Measurements from ENCODE around the gene DUSP18.
"Not testable (repeated sequence)": the region's sequence is repeated elsewhere in the genome, so short reads cannot be mapped to it uniquely, and the experiment has no call there.

The DUSP18 gene

GRCh38 chr22:30640361-30640760 is 27.3 kb downstream of the DUSP18 start:
- no peak for DNase-seq (ENCODE audit: low spot score)

- no peak for DNase-seq (ENCODE audit: low spot score)
Measured at GRCh38 chr22:30637701-30638114, 30.0 kb downstream of the DUSP18 start.

- no peak for DNase-seq (ENCODE audit: low spot score)
Measured at GRCh38 chr22:30636226-30637077, 31.2 kb downstream of the DUSP18 start.

DNA sequence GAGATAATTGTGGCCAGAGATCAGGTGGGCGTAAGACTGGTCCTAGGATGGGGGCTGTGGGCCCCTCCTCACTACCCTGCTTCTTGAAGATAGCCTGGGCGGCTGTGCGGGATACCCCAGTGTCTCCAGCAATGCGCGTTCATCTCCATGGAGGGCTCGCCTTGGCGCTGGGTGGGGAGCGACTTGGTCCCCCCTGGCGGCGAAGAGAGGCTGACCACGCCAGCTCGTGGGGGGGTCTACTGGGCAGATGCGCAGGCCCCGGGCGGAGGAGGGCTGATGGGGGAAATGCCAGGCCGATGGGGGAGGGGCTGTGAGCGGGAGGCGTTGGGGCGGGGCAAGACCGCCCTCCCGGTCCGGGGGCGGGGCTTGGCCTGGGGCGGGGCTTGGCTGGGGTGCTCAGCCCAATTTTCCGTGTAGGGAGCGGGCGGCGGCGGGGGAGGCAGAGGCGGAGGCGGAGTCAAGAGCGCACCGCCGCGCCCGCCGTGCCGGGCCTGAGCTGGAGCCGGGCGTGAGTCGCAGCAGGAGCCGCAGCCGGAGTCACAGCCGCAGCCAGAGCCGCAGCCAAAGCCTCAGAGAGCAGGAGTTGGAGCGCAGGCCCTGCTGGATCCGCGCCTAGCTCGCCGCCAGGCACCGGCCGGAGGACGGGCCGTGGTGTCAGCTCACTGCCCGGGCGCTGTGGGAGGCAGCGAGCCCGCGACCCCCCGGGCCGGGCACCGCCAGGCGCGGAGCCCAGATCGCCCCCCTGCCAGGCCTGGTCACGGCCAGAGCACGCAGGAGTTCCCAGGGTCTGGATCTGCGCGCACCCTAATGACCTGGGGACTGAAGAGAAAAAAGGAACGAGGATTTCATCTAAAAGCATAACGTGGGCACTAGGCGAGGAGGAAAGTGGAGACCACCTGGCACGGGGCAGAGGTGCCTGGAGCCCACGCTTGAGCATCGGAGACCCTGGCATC is 32.1 kb downstream of the DUSP18 start, which contains the start of gene SLC35E4:
TSS of gene SLC35E4 (plus strand) at position 509 of the 953 bp plus-strand sequence. CDS start 670 bp downstream, outside the sequence.
- DNase-seq (ENCODE audit: low spot score): peak; percentile 98

DNA sequence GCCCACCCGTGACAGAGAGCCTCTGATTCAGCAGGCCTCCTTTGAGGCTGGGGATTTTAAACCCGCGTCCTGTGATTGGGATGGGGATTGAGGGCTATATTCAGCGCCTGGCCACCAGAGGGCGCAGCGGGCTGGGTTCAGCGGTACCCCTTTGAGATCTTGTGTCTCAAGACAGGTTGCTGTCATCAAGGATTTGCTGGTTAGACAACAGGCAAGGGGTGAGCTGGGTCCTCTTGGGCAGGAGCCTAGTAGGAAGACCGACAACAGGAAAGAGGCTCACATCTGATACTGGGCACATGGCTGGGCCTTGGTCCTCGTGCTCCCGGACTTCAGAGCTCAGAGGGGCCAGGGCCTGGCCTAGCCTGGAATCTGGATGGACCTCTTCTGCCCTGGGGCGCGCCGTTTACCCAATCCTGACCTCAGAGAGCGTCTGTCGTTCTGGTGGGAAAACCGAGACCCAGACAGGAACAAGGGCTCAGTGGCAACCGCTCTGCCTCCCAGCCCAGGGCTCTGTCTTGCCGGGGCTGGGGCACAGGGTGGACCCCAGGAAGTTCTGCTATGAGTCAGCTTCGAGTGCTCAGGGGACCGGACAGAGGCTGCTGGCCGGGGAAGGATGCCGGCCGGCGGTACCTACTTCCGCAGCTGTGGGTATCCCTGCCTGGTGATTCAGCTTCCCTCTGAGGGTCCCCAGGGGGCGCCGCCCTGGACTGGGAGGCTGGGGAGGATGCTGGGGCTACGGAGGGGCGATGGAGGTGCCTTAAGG is 33.0 kb downstream of the DUSP18 start:
- DNase-seq (ENCODE audit: low spot score): peak; percentile 92

GRCh38 chr22:30631469-30631868 is 36.2 kb downstream of the DUSP18 start:
- not testable (repeated sequence) for DNase-seq (ENCODE audit: low spot score)

DNA sequence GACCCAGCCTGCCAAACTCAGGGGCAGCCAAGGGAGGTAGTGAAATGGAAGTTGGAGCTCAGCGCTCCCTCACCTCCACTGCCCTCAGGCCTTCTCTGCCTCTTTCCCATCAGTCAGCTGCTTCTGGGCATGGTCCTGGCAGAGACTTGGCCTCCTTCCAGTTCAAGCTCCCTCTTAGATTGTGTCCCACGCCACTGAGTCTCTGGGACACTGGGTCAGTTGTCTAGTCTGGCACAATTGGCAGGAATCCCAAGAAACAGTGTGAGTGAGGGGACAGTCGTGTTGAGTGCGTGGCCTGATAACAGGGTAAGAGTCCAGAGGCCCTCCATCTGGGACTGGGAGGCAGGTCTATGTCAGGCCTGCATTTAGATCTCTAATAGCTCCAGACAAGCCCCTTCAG is 39.2 kb downstream of the DUSP18 start:
- no peak for DNase-seq (ENCODE audit: low spot score)

DNA sequence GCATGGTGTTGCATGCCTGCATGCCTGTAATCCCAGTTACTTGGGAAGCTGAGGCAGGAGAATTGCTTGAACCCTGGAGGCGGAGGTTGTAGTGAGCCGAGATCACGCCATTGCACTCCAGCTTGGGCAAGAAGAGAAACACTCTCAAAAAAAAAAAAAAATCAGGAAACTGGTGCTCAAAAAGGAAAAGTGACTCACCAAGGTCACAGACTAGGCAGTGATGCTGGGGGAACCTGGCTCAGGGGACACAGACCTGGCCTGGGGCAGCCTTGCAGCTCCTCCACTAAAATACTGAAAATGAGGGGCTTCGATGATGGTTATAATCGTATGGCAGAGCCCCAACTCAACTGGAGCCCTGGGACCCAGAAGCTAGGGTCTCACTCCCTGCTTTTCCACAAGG is 40.2 kb downstream of the DUSP18 start:
- no peak for DNase-seq (ENCODE audit: low spot score)

DNA sequence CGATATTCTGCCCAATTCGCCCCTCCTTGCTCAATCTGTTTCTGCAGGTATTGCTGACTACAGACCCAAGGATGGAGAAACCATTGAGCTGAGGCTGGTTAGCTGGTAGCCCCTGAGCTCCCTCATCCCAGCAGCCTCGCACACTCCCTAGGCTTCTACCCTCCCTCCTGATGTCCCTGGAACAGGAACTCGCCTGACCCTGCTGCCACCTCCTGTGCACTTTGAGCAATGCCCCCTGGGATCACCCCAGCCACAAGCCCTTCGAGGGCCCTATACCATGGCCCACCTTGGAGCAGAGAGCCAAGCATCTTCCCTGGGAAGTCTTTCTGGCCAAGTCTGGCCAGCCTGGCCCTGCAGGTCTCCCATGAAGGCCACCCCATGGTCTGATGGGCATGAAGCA is 41.3 kb downstream of the DUSP18 start:
- no peak for DNase-seq (ENCODE audit: low spot score)

- DNase-seq (ENCODE audit: low spot score): not testable (repeated sequence)
Measured at GRCh38 chr22:30619909-30620308, 47.8 kb downstream of the DUSP18 start.

GRCh38 chr22:30617819-30618218 is 49.9 kb downstream of the DUSP18 start:
- no peak for DNase-seq (ENCODE audit: low spot score)

- DNase-seq (ENCODE audit: low spot score): no peak
Measured at GRCh38 chr22:30615543-30615954, 52.1 kb downstream of the DUSP18 start.

DNA sequence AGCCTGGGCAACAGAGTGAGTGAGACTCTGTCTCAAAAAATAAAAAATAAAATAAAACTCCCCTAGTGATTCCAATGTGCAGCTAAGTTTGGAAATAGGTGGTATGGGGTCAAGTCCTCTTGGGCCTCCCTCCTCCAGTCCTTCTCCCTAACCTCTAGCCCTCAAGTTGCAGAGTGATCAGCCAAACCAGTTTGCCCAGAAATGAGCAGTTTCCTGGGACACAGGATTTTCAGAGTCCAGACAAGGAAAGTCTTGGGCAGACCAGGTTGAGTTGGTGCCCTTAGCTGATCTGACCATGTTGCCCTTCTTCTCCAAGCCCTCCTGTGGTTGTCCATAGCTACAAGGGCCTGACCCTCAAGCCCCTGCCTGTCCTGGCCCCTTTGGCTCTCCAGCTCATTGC is 52.8 kb downstream of the DUSP18 start:
- no peak for DNase-seq (ENCODE audit: low spot score)

DNA sequence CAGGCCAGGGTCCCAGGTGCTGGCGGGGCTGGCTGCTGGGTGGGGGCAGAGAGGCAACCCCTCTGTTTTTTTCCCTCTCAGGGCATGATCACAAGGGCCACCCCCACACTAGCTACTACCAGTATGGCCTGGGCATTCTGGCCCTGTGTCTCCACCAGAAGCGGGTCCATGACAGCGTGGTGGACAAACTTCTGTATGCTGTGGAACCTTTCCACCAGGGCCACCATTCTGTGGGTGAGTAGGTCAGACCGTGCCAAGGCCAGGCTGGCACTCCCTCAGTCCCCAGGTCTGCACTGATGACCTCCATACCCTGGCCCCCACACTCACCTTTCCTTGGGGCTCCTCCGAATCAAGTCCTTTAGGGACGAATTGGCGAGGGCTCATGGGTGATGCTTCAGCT is 53.4 kb downstream of the DUSP18 start:
- no peak for DNase-seq (ENCODE audit: low spot score)

- DNase-seq (ENCODE audit: low spot score): no peak
Measured at GRCh38 chr22:30612789-30613188, 54.9 kb downstream of the DUSP18 start.

Data from germinal center (tissue), 1 donor.